Nephron progenitor cell (in vitro differentiated cells): Measurements from ENCODE around the gene DPH3.
"Not testable (repeated sequence)": the region's sequence is repeated elsewhere in the genome, so short reads cannot be mapped to it uniquely, and the experiment has no call there.

Source experiments
- DNase-seq: peaks from one replicate; pipeline ENCODE4 v3.0.0; 2021
- H3K27ac Mint-ChIP-seq: 2 replicates; pipeline ENCODE4 v1.8.0; 2021; ENCODE audit warnings: mild to moderate bottlenecking, moderate library complexity, mixed read lengths
- H3K27me3 Mint-ChIP-seq: 2 replicates; pipeline ENCODE4 v1.8.0; 2021; ENCODE audit warnings: mild to moderate bottlenecking, low read depth, mixed read lengths; ENCODE audit not compliant: poor library complexity
- H3K36me3 Mint-ChIP-seq: 2 replicates; pipeline ENCODE4 v1.8.0; 2021; ENCODE audit warnings: low read depth, mixed read lengths
- H3K4me1 Mint-ChIP-seq: 2 replicates; pipeline ENCODE4 v1.8.0; 2021; ENCODE audit warnings: mixed read lengths
- H3K4me3 Mint-ChIP-seq: 2 replicates; pipeline ENCODE4 v1.8.0; 2021; ENCODE audit warnings: mild to moderate bottlenecking, moderate library complexity, mixed read lengths
- H3K9me3 Mint-ChIP-seq: 2 replicates; pipeline ENCODE4 v1.8.0; 2021; ENCODE audit warnings: mild to moderate bottlenecking, moderate library complexity, mixed read lengths
- CTCF ChIP-seq: fragments of 200-600 bp; sonication (generic); IDR thresholded peaks from 2 replicates; pipeline ENCODE4 v1.5.0; 2021; ENCODE audit warnings: antibody characterized with exemption

DPH3 gene

DNA sequence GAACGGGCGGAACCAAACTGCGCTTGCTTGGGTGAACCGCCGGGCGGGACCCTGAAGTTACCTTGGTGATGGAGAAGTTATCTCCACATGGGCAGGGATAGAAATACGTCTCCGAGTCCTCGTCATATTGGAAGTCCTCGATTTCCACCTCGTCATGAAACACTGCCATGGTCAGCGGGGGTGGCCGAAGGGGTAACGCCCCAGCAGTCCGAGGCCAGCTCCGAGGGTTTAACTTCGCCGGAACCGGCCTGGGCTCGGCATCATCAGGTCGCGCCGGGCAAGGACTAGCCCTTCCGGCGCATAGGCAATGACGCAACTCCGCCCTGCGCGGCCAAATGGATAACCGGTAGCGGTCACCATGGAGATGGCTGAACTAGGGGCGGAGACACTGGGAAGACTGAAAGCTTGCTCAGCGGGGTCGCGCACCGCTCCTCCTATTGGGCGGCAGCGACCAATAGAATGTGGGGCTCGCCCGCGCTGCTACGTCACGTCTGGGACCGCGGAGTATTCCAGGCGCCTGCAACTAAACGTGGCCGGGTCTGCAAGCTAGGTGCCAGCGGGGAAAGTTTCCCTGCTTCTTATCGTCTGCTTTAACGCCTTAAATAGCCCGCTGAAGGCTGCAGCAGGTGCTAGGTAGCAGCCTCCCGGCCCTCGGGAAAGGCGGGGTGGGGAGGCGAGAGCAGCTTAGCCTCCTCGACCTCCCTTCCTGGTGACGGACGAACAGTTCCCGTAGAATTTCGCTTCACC lies at the start of gene DPH3, which contains the start of gene OXNAD1:
Gene DPH3, minus strand, starts transcription at position 236 of the 747 bp plus-strand sequence. Its CDS starts 67 bp downstream, at position 169.
Gene OXNAD1, plus strand, starts transcription at position 505 of the 747 bp plus-strand sequence. CDS start 5,741 bp downstream, outside the sequence.
- peak within 1 kb of the TSS; percentile 99 for H3K27ac Mint-ChIP-seq
- no peaks in the 10 kb centered on the region for H3K9me3 Mint-ChIP-seq
- peak within 1 kb of the TSS; percentile 98 for H3K4me3 Mint-ChIP-seq
- peak; percentile 99 for DNase-seq
- TF ChIP-seq CTCF = no peak
- H3K27me3 Mint-ChIP-seq = no peaks in the 10 kb centered on the region
- peaks cover 37% of the 10 kb centered on the region for H3K4me1 Mint-ChIP-seq
- peaks cover 2% of the 10 kb centered on the region for H3K36me3 Mint-ChIP-seq

GRCh38 chr3:16313886-16314645 lies 49.3 kb upstream of the DPH3 start:
- H3K9me3 Mint-ChIP-seq = peaks cover 7% of the 10 kb centered on the region
- peaks cover 2% of the 10 kb centered on the region for H3K27me3 Mint-ChIP-seq
- H3K27ac Mint-ChIP-seq = no peak overlapping the region
- no peak for DNase-seq
- TF ChIP-seq CTCF = no peak
- H3K36me3 Mint-ChIP-seq = peaks cover 38% of the 10 kb centered on the region
- H3K4me3 Mint-ChIP-seq = no peak overlapping the region
- H3K4me1 Mint-ChIP-seq = peaks cover 31% of the 10 kb centered on the region

GRCh38 chr3:16311960-16312451 lies 47.3 kb upstream of the DPH3 start:
- peaks cover 51% of the 10 kb centered on the region for H3K36me3 Mint-ChIP-seq
- peaks cover 7% of the 10 kb centered on the region for H3K9me3 Mint-ChIP-seq
- H3K4me3 Mint-ChIP-seq = no peak overlapping the region
- peaks cover 2% of the 10 kb centered on the region for H3K27me3 Mint-ChIP-seq
- H3K4me1 Mint-ChIP-seq = peaks cover 27% of the 10 kb centered on the region
- no peak for DNase-seq
- peak overlapping the region; percentile 96 for H3K27ac Mint-ChIP-seq
- TF ChIP-seq CTCF = no peak

DNA sequence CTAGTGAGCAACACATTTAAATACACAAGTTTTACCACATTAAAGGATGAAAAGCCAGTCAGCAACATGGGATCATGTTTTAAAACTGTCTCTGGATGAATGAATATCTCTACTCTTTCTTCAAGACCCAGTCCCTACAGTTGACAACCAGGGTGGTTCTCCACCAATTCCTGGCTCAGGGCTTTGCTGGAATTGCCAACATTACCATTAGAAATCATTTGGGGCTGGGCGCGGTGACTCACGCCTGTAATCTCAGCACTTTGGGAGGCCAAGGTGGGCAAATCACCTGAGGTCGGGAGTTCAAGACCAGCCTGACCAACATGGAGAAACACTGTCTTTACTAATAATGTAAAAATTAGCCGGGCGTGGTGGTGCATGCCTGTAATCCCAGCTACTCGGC lies 45.7 kb upstream of the DPH3 start:
- peaks cover 53% of the 10 kb centered on the region for H3K36me3 Mint-ChIP-seq
- H3K4me1 Mint-ChIP-seq = peaks cover 22% of the 10 kb centered on the region
- not testable (repeated sequence) for H3K27ac Mint-ChIP-seq, H3K4me3 Mint-ChIP-seq, DNase-seq, H3K27me3 Mint-ChIP-seq, H3K9me3 Mint-ChIP-seq

DNA sequence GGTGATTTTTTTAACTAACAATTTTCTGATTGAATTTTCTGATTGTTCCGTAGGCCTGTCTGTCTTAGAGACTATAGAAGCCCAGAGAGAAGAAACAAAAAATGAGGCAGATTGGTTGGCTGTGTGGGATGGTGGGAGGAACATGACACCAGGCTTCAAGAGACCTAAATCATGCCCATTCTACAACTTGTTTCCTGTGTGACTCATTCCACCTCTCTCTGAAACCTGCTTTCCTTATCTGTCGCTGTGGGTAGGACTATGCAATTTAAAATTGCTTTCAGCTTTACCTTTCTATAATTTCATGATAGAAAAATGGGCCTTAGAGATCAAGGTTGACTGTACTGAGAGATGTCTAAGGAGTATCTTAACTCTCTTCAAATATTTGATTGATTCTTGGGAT lies 44.8 kb upstream of the DPH3 start:
- Mint-ChIP-seq H3K36me3 (peaks cover 60% of the 10 kb centered on the region), H3K4me1 (peaks cover 21% of the 10 kb centered on the region), H3K4me3 (peak overlapping the region; percentile 12), H3K9me3 (peaks cover 7% of the 10 kb centered on the region), H3K27me3 (no peaks in the 10 kb centered on the region), H3K27ac (peak overlapping the region; percentile 42)
- no peak for DNase-seq
- no peak for TF ChIP-seq CTCF

GRCh38 chr3:16308727-16309126 lies 44.0 kb upstream of the DPH3 start:
- peaks cover 7% of the 10 kb centered on the region for H3K9me3 Mint-ChIP-seq
- H3K4me1 Mint-ChIP-seq = peaks cover 21% of the 10 kb centered on the region
- H3K27ac Mint-ChIP-seq = no peak overlapping the region
- no peak for TF ChIP-seq CTCF
- peaks cover 65% of the 10 kb centered on the region for H3K36me3 Mint-ChIP-seq
- no peak overlapping the region for H3K4me3 Mint-ChIP-seq
- no peaks in the 10 kb centered on the region for H3K27me3 Mint-ChIP-seq
- DNase-seq = no peak
